ENCODE results near the gene RER1. TPM values are rescaled to one million over a fixed set of nuclear protein-coding genes. Genes with fewer than 3 reads are reported as not detected.

RER1 gene
- total RNA-seq, 4 donors from 2014 or later, result 56.9 to 86.5 (median 81.4) TPM

DNA sequence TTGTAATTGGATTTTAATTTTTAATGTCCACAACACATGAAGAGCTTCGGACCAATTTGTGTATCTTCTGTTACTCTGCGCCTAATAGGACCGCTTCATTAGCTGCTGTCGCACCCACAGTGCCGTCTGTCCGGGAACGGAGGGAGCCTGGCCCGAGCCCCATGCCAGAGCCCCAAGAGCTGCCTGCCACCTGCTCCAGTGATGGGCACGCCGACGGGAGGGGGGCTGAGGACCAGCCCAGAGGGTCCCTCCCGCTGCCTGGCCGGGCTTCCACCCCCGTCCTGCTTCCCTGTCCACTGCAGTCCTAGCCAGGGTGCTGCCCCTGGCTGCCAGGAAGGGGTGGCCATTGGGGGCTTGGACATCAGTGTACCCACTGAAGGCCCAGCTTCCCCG is 54.2 kb downstream of the RER1 start:
- peaks cover 73% of the 10 kb centered on the region for H3K27me3 ChIP-seq
- DNase-seq (ENCODE audit: low spot score in 2 of 2), result no peak
- 95% methylated on average over 11 of the region's 15 CpGs for WGBS

DNA sequence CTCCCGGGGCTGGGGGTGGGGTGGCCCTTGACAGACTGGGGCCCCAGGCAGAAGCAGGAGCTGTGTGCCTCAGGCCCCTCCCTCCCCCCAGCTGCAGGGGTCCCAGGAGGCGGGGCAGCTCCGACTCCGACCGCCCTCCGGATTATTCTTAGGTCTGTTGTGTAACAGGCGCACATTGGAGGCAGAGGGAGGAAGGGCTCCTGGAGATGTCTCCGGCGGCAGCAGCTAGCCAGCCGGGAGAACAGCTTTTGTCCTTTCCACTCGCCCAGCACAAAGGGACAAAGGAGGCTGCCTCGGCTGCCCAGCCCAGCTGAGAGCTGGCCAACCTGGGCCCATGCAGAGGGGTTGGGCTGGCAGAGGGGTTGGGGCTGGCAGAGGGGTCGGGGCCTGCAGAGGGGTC is 54.8 kb downstream of the RER1 start:
- Histone ChIP-seq H3K36me3 (no peaks in the 10 kb centered on the region), H3K9me3 (no peaks in the 10 kb centered on the region), H3K27me3 (peaks cover 74% of the 10 kb centered on the region), H3K4me1 (peaks cover 14% of the 10 kb centered on the region), H3K4me3 (no peak overlapping the region), H3K27ac (no peak overlapping the region)
- no peak for DNase-seq (ENCODE audit: low spot score in 2 of 2)
- TF ChIP-seq, protein P1, sequence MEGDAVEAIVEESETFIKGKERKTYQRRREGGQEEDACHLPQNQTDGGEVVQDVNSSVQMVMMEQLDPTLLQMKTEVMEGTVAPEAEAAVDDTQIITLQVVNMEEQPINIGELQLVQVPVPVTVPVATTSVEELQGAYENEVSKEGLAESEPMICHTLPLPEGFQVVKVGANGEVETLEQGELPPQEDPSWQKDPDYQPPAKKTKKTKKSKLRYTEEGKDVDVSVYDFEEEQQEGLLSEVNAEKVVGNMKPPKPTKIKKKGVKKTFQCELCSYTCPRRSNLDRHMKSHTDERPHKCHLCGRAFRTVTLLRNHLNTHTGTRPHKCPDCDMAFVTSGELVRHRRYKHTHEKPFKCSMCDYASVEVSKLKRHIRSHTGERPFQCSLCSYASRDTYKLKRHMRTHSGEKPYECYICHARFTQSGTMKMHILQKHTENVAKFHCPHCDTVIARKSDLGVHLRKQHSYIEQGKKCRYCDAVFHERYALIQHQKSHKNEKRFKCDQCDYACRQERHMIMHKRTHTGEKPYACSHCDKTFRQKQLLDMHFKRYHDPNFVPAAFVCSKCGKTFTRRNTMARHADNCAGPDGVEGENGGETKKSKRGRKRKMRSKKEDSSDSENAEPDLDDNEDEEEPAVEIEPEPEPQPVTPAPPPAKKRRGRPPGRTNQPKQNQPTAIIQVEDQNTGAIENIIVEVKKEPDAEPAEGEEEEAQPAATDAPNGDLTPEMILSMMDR (IDR thresholded peaks at IDR 0.05), result no peak
- TF ChIP-seq POLR2AphosphoS5 (IDR thresholded peaks at IDR 0.05) (no peak), EP300 (IDR thresholded peaks at IDR 0.05) (no peak), POLR2A (IDR thresholded peaks at IDR 0.05) (no peak)
- WGBS, result no CpG with 5 or more reads among the region's 13 CpGs

More for the DNA sequence above, 54.2 kb downstream of the RER1 start:
- Histone ChIP-seq H3K4me3 (no peak overlapping the region), H3K27ac (no peak overlapping the region), H3K36me3 (no peaks in the 10 kb centered on the region), H3K4me1 (peaks cover 14% of the 10 kb centered on the region), H3K9me3 (no peaks in the 10 kb centered on the region)
- TF ChIP-seq POLR2A (IDR thresholded peaks at IDR 0.05), result no peak
- no peak for TF ChIP-seq POLR2AphosphoS5 (IDR thresholded peaks at IDR 0.05)
- TF ChIP-seq, protein P1 (IDR thresholded peaks at IDR 0.05), result no peak
- TF ChIP-seq EP300 (IDR thresholded peaks at IDR 0.05), result no peak

DNA sequence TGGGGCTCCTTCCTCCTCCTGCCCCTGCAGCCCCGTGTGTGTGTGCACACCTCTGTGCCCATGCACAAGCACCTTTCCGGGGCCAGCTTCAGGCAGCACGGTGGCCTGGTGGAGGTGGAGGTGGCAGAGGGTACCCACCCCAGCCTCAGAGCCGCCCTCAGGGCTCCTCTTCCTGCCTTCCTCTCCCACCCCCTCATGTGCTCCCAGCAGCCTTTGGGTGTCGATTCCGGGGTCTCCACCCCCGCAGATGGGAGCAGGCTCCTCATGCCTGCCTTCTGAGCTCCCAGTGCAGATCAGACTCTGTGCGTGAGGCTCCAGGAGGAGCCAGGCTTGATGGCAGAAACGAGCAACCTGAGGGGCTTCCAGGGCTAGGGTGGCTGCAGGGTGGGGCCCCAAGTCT is 55.2 kb downstream of the RER1 start:
- DNase-seq (ENCODE audit: low spot score in 2 of 2), result no peak
- Histone ChIP-seq H3K9me3 (no peaks in the 10 kb centered on the region), H3K4me1 (peaks cover 14% of the 10 kb centered on the region), H3K4me3 (no peak overlapping the region), H3K27ac (no peak overlapping the region), H3K36me3 (no peaks in the 10 kb centered on the region), H3K27me3 (peaks cover 74% of the 10 kb centered on the region)
- TF ChIP-seq, protein P1 (IDR thresholded peaks at IDR 0.05), result no peak
- TF ChIP-seq POLR2A (IDR thresholded peaks at IDR 0.05), result no peak
- no peak for TF ChIP-seq POLR2AphosphoS5 (IDR thresholded peaks at IDR 0.05)
- no peak for TF ChIP-seq EP300 (IDR thresholded peaks at IDR 0.05)
- WGBS, result 55% methylated on average over 6 of the region's 9 CpGs

DNA sequence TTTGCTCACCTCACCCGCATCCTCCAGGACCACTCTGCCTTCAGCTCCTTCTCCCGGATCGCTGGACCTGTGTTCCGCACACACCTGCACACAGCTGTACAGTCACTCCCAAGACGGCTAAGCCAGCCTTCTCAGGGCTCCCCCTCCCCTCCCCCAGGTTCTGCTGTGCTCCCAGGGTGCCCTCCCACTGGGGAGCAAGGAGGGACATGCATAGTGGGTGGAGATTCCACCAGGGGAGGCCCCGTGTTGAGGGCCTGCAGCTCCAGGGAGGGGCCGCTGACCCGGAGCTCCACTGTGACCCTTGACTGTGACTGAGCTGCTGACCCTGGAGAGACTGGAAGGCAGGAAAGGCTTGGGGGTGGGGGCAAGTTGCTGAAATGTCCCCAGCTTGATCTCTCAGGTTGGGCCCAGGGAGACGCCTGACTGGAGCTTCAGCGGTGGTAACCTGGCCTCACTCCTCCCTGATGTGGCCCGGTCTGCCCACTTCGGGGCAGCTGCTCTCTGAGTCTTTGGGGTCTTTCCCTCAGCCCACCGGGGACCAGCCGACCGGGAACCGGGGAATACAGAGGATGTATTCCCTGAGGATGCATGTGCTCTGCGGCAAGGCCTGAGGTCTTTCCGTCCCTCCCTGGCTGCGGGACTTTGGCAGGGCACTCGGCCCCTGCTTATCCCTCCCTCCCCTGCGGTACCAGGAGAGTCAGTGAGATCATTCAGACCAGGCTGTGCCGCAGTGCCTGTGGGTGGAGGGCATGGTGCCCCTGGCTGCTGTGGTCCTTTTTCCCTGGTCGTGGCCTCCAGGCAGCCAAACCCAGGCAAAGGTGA is 55.8 kb downstream of the RER1 start:
- H3K27me3 ChIP-seq, result peaks cover 72% of the 10 kb centered on the region
- TF ChIP-seq EP300 (IDR thresholded peaks at IDR 0.05) (no peak), POLR2A (IDR thresholded peaks at IDR 0.05) (no peak), POLR2AphosphoS5 (IDR thresholded peaks at IDR 0.05) (no peak)
- no peak overlapping the region for H3K27ac ChIP-seq
- H3K9me3 ChIP-seq, result no peaks in the 10 kb centered on the region
- no peaks in the 10 kb centered on the region for H3K36me3 ChIP-seq
- DNase-seq (ENCODE audit: low spot score in 2 of 2), result no peak
- 50% methylated on average over 2 of the region's 23 CpGs for WGBS
- H3K4me3 ChIP-seq, result no peak overlapping the region
- H3K4me1 ChIP-seq, result peaks cover 15% of the 10 kb centered on the region

DNA sequence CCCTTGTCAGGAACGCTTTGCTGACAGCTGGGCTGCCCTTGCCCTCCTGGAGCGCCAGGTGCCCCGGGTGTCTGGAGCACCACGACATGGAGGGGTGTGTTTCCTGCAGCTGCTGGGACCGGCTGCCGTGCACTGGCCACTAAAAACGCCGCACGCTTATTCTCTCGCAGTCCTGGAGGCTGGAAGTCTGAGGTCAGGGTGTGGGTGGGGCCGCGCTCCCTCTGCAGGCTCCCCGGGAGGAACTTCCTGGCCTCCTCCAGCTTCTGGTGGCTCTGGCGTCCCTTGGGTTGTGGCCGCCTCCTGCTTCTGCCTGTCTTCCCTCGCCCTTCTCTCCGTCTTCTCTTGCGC is 56.4 kb downstream of the RER1 start:
- Histone ChIP-seq H3K27ac (no peak overlapping the region), H3K36me3 (no peaks in the 10 kb centered on the region), H3K4me3 (no peak overlapping the region), H3K9me3 (no peaks in the 10 kb centered on the region), H3K4me1 (peaks cover 17% of the 10 kb centered on the region), H3K27me3 (peaks cover 72% of the 10 kb centered on the region)
- DNase-seq (ENCODE audit: low spot score in 2 of 2), result no peak
- 67% methylated on average over 8 of the region's 18 CpGs for WGBS
- TF ChIP-seq, protein P1 (IDR thresholded peaks at IDR 0.05), result no peak
- TF ChIP-seq POLR2A (IDR thresholded peaks at IDR 0.05) (no peak), EP300 (IDR thresholded peaks at IDR 0.05) (no peak), POLR2AphosphoS5 (IDR thresholded peaks at IDR 0.05) (no peak)
